Left lung (tissue), 10 donors: ENCODE results near the gene NDUFB4. TPM values are rescaled to one million over a fixed set of nuclear protein-coding genes. Genes with fewer than 3 reads are reported as not detected.
A peak's percentile ranks its signal among the peaks of the same experiment; 100 is the strongest.

ENCODE experiments used
- ATAC-seq: fragments of 200-7000 bp; cut with Tn5 transposase; one replicate; pipeline ENCODE4 v1.9.1; 2020; ENCODE audit warnings: moderate library complexity
- DNase-seq, 4 donors: peaks; one replicate each; pipeline ENCODE4 v3.0.0-alpha.2; 2013 to 2020
- H3K27ac ChIP-seq, 2 donors: fragments of 200-600 bp; sonication (generic) in 1 of 2; one replicate each; pipeline versions ENCODE4 v1.5.0 to v1.8.0; 2020 to 2021
- H3K27me3 ChIP-seq, 2 donors: fragments of 200-600 bp; sonication (generic) in 1 of 2; one replicate each; pipeline versions ENCODE4 v1.5.0 to v1.8.0; 2020 to 2021
- H3K36me3 ChIP-seq, 2 donors: fragments of 200-600 bp; sonication (generic) in 1 of 2; one replicate each; pipeline versions ENCODE4 v1.5.0 to v1.8.0; 2020 to 2021
- H3K4me1 ChIP-seq, 2 donors: fragments of 200-600 bp; one replicate each; pipeline ENCODE4 v1.8.0; 2021
- H3K4me3 ChIP-seq, 2 donors: fragments of 200-600 bp; sonication (generic) in 1 of 2; one replicate each; pipeline versions ENCODE4 v1.5.0 to v1.8.0; 2020 to 2021; ENCODE audit warnings: mild to moderate bottlenecking in 1 of 2
- H3K9me3 ChIP-seq, 2 donors: fragments of 200-600 bp; sonication (generic) in 1 of 2; one replicate each; pipeline versions ENCODE4 v1.5.0 to v1.8.0; 2020 to 2021
- CTCF ChIP-seq, 2 donors: fragments of 200-600 bp; sonication (generic) in 1 of 2; IDR thresholded peaks; one replicate each; pipeline versions ENCODE4 v1.5.0 to v1.8.0; 2021; ENCODE audit warnings: antibody characterized with exemption in 2 of 2
- intact Hi-C, 2 donors: fragments of 100-400 bp; cut with DNase I; formaldehyde crosslinking; loops; one replicate each; pipeline versions ENCODE4 v1.11.2 to v1.14.2; 2022
- polyA plus RNA-seq, 6 donors: library from polyadenylated mRNA; unstranded; fragments of 120-200 nt; gene quantifications; one replicate each; pipeline ENCODE4 v1.2.1, GENCODE V29; 2013; ENCODE audit not compliant: insufficient read length in 6 of 6
- total RNA-seq, 2 donors: library from RNA; stranded (reverse); fragmentation: NEBNext Ultra II Directional; extraction: Animal tissue kit (Norgen Biotek cat#: 25700); gene quantifications; one replicate each; pipeline ENCODE4 v1.2.1, GENCODE V29; 2021
- donor health status: DM: no; HTN: yes; CAD: no.
- donor health status: DM: no; HTN: no; CAD: no.

Gene NDUFB4
- total and polyA plus RNA-seq, 8 donors = 90.4 to 170 (median 156) TPM

GRCh38 chr3:120597445-120598049 lies 1.4 kb downstream of the NDUFB4 start:
- peaks cover 13 to 36% of the 10 kb centered on the region in 2 donors for H3K4me1 ChIP-seq
- ATAC-seq = no peak
- intact Hi-C loops = no loop called here
- H3K9me3 ChIP-seq = no peaks in the 10 kb centered on the region
- H3K4me3 ChIP-seq = peak overlapping the region; percentile 64 to 74
- DNase-seq = no peak
- TF ChIP-seq CTCF (IDR thresholded peaks at IDR 0.05) = no peak
- no peak overlapping the region for H3K27ac ChIP-seq
- peaks cover 0 to 37% of the 10 kb centered on the region in 2 donors for H3K36me3 ChIP-seq
- no peaks in the 10 kb centered on the region for H3K27me3 ChIP-seq

- H3K27me3 ChIP-seq = no peaks in the 10 kb centered on the region
- H3K4me1 ChIP-seq = peaks cover 13 to 36% of the 10 kb centered on the region in 2 donors
- no peak overlapping the region for H3K4me3 ChIP-seq
- no peak for DNase-seq
- H3K27ac ChIP-seq = no peak overlapping the region
- H3K36me3 ChIP-seq = peaks cover 0 to 46% of the 10 kb centered on the region in 2 donors
- H3K9me3 ChIP-seq = no peaks in the 10 kb centered on the region
- intact Hi-C loops = no loop called here
- ATAC-seq = no peak
- no peak for TF ChIP-seq CTCF (IDR thresholded peaks at IDR 0.05)
Measured at GRCh38 chr3:120599211-120599610, 3.1 kb downstream of the NDUFB4 start.

- Histone ChIP-seq H3K4me3 (no peak overlapping the region), H3K36me3 (peaks cover 0 to 46% of the 10 kb centered on the region in 2 donors), H3K4me1 (peaks cover 13 to 31% of the 10 kb centered on the region in 2 donors), H3K27ac (no peak overlapping the region), H3K27me3 (no peaks in the 10 kb centered on the region), H3K9me3 (no peaks in the 10 kb centered on the region)
- intact Hi-C loops = no loop called here
- ATAC-seq = no peak
- no peak for DNase-seq
- no peak for TF ChIP-seq CTCF (IDR thresholded peaks at IDR 0.05)
Measured at GRCh38 chr3:120601554-120601953, 5.4 kb downstream of the NDUFB4 start.

- intact Hi-C loops = no loop called here
- Histone ChIP-seq H3K27me3 (no peaks in the 10 kb centered on the region), H3K27ac (no peak overlapping the region), H3K4me1 (peaks cover 6 to 22% of the 10 kb centered on the region in 2 donors), H3K36me3 (peaks cover 0 to 46% of the 10 kb centered on the region in 2 donors), H3K9me3 (no peaks in the 10 kb centered on the region), H3K4me3 (no peak overlapping the region)
- no peak for ATAC-seq
- DNase-seq = no peak
- no peak for TF ChIP-seq CTCF (IDR thresholded peaks at IDR 0.05)
Measured at GRCh38 chr3:120602682-120603081, 6.5 kb downstream of the NDUFB4 start.

GRCh38 chr3:120604382-120604781 lies 8.2 kb downstream of the NDUFB4 start:
- no peak for TF ChIP-seq CTCF (IDR thresholded peaks at IDR 0.05)
- Histone ChIP-seq H3K4me3 (no peak overlapping the region), H3K27ac (no peak overlapping the region), H3K9me3 (no peaks in the 10 kb centered on the region), H3K27me3 (no peaks in the 10 kb centered on the region), H3K4me1 (peaks cover 0 to 6% of the 10 kb centered on the region in 2 donors), H3K36me3 (peaks cover 0 to 31% of the 10 kb centered on the region in 2 donors)
- ATAC-seq = no peak
- intact Hi-C loops = no loop called here
- DNase-seq = no peak
